ENCODE data around the gene MIPOL1.

DNA sequence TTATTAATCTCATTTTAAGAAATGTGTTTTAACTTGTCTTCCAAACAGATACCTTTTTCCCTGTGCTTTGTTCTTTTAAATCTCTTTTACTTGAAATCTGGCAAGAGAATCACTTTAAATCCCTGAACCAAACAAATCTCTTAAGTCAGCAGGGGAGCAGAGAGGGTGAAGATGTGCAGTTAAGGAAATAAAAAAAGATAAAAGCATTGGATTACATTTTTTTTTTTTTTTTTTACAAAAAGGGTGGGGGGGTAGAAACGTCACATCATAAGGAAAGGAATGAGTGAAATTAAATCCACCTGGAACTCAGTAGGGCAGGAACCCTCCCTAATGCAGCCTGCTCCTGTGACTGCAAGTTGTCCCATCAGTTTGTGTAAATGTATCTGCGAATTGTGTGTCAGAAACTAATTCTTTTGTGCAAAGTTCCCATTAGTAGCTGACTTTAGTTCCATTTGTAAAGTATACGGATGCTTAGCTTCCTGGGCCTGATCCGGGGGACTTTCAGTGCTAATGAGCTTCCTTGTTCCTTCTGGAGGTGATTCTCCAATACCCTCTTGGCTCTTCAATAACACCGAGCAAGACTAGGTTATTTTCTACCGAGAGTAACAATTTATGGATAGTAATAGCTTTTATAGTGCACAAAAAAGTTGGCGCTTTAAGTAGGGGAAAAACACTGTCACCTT is 399.2 kb downstream of the MIPOL1 start:
- TF ChIP-seq, protein P1, sequence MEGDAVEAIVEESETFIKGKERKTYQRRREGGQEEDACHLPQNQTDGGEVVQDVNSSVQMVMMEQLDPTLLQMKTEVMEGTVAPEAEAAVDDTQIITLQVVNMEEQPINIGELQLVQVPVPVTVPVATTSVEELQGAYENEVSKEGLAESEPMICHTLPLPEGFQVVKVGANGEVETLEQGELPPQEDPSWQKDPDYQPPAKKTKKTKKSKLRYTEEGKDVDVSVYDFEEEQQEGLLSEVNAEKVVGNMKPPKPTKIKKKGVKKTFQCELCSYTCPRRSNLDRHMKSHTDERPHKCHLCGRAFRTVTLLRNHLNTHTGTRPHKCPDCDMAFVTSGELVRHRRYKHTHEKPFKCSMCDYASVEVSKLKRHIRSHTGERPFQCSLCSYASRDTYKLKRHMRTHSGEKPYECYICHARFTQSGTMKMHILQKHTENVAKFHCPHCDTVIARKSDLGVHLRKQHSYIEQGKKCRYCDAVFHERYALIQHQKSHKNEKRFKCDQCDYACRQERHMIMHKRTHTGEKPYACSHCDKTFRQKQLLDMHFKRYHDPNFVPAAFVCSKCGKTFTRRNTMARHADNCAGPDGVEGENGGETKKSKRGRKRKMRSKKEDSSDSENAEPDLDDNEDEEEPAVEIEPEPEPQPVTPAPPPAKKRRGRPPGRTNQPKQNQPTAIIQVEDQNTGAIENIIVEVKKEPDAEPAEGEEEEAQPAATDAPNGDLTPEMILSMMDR (conservative IDR thresholded peaks at IDR 0.05; ENCODE audit: low read depth, low read length) = no peak
- TF ChIP-seq, protein P2, sequence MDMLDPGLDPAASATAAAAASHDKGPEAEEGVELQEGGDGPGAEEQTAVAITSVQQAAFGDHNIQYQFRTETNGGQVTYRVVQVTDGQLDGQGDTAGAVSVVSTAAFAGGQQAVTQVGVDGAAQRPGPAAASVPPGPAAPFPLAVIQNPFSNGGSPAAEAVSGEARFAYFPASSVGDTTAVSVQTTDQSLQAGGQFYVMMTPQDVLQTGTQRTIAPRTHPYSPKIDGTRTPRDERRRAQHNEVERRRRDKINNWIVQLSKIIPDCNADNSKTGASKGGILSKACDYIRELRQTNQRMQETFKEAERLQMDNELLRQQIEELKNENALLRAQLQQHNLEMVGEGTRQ (IDR thresholded peaks at IDR 0.05; ENCODE audit: low read depth, low read length) = no peak
- no peak for TF ChIP-seq POLR2A (IDR thresholded peaks at IDR 0.05; ENCODE audit: low read depth, low read length)
- no peak for TF ChIP-seq MAFK (IDR thresholded peaks at IDR 0.05; ENCODE audit: low read depth, low read length)
- TF ChIP-seq FOS (IDR thresholded peaks at IDR 0.05; ENCODE audit: low read depth, low read length) = no peak
- no peak for TF ChIP-seq MXI1 (IDR thresholded peaks at IDR 0.05; ENCODE audit: borderline replicate concordance, low read depth, low read length)
- TF ChIP-seq RCOR1 (IDR thresholded peaks at IDR 0.05; ENCODE audit: insufficient replicate concordance, low read length) = no peak
- no peak for TF ChIP-seq SMC3 (IDR thresholded peaks at IDR 0.05; ENCODE audit: low read depth, low read length)
- TF ChIP-seq RAD21 (IDR thresholded peaks at IDR 0.05; ENCODE audit: low read length) = no peak
- TF ChIP-seq CEBPB (IDR thresholded peaks at IDR 0.05; ENCODE audit: low read depth, low read length) = no peak
- TF ChIP-seq RFX5 (IDR thresholded peaks at IDR 0.05; ENCODE audit: low read depth, low read length) = no peak
